Mucosa of gallbladder (tissue), 1 donor: Measurements from ENCODE around the gene CDIP1. TPM values are rescaled to one million over a fixed set of nuclear protein-coding genes. Genes with fewer than 3 reads are reported as not detected.

Experiments
- DNase-seq: peaks from one replicate; pipeline ENCODE4 v3.0.0-alpha.2; 2020; ENCODE audit warnings: low spot score
- total RNA-seq: library from RNA; stranded (reverse); gene quantifications from one replicate; pipeline ENCODE4 v1.2.1, GENCODE V29; 2021
- donor health status: DM: no; HTN: no; CAD: no.

Gene CDIP1
- total RNA-seq, 1 donor from 2014 or later = 38.7 TPM

DNA sequence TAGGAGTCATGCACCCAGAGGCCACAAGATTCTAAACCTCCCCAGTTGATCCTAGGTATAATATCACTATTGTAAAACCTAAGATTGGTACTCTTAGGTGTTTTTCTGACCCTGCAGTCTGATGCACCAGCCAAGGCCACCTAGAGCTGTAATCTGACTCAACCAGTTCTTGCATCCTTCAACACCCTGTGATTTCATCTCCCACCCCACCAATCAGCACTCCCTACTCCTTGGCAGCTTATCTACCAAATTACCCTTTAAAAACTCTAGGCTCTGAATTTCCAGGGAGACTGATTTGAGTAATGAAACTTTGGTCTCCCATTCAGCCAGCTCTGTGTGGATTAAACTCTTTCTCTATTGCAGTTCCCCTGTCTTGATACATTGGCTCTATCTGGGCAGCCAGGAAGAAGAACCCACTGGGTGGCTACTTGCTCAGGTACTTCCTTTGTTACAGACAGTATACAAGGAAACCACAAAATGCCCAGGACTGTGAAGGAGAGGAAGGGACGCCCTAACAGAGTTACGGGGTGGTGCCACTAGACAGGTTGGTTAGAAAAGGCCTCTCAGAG lies 1.2 kb upstream of the CDIP1 start:
- DNase-seq = no peak

DNA sequence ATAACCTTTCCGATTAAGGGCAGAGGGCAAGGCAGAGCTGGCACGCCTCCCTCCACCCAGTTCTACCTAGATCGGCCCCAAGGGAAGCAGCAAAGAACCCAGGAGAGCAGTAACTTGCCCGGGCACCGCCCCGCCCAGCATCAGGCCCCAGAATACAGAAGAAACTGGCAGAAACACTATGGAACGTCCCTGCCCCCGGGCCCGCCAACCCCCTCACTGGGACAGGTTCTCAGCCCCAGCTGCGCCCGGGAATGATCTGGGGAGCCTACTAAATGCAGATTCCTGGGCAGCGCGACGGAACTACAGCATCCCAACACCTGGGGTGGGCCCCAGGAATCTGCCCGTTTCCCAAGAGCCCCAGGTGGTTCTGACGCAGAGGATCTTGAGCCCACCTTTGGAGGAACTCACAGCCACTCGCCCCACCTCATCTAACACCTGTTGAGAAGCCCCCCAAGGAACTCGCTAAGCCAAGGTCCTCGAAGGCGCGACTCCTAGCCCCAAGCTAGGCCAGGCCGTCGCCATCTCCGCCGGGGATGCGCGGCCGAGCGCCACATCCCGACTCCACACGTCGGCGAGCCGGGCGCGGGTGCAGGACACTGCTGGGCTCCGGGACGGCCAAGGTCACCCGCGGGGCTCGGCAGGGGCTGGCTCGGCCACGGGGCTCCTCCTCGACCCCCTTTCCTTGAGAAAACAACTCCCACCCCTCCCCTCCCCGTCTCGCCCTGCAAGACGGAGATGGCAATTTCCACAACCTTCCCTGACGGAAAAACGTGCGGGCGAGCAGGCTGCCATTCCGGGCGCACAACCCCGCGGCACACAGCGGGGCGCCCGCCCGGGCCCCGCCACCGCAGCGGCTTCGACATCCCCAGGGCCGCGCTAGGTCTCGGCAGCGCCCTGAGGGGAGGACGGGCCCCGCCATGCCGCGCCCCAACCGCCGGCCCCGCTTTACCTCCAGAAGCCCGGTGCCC lies 913 bp downstream of the CDIP1 start:
- no peak for DNase-seq

DNA sequence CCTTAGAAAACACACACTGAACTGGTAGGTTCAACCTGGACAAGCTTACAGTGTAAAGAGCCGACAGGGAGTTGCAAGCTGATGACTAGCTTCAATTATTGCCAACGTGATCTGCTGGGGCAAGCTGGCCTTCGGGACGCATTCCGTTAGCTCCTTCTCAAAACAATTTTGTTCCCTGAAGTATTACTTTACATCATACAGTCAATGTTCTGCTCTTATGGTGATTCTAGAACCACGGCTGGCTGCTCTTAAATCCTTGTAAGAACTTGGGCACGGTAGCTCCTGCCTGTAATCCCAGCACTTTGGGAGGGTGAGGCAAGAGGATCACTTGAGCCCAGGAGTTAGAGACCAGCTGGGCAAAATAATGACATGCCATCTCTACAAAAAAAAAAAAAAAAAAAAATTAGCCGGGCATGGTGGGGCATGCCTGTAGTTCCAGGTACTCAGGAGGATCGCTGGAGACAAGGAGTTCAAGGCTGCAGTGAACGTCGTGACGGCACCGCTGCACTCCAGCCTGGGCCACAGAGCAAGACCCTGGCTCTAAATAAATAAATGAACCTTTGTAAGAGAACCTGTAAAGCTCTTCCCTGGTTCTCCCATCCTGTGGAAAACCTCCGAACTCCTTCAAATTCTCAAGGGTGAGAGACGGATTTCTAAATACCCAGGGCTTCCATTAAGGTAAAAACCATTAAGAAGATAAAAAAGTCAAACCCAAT lies 2.0 kb downstream of the CDIP1 start:
- DNase-seq = no peak

DNA sequence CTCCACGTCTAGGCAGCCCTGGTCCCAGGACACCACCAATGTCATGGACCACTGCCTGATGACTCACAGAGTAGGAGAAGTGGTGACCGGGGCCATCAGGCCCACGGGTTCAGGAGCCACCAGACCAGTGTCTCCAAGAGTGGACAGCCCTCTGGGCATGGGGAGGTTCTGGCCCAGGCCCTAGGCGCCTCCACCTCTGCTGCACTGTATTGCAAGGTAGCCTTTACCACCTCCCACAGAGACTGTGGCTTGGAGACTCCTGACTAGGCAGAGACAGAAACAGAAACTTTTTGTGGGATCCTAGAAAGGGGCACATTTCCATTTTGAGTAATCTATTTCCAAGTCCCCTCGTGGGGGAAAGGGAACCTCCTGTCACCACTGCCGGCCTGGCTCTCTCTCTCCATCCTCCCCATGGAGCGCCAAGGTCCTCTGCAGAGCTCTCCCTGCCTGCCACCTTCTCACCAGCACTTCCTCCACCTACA lies 2.9 kb downstream of the CDIP1 start:
- DNase-seq = no peak

DNA sequence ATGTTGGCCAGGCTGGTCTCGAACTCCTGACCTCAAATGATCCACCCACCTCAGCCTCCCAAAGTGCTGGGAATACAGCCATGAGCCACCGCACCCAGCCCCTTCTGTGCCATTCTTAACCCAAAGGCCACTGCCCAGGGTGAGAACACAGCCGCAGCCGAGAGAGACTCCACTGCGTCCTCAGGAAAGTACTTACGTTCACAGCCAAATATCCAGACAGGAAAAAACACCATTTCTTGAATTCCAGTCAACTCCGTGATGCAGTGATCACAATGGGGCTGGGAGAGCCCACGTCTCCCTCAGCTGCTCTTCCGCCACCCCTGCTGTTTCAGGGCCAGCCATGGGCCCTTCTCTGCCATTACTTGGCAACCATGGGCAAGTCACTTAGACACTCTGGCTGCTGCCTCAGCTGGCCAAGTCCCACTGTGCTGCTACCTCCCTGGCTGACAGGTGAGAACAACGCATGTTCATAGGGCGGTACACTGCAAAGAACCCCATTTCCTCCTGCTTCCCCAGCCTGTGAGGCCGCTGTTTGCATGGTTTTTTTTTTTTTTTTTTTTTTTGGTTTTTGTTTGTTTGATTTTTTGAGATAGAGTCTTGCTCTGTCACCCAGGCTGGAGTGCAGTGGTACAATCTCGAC lies 4.3 kb downstream of the CDIP1 start:
- DNase-seq = no peak

DNA sequence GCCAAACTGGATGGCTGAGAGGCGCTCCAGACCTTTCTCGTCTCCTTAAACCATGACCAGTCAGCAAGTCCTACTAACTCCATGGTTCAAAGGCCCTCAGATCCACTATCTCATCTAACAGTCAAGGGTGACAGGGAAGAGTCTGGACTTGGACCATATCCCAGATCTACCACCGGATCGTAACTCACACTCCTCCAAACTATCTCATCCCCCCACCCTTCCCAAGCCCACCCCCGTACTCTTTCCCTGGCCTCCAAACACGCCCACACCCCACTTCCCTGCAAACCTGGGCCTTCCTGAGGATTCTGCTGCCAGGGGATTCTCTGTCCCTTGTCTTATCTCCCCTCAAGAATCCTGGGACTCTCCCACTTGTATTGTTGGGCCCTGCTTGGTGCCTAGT lies 5.1 kb downstream of the CDIP1 start:
- DNase-seq = no peak

DNA sequence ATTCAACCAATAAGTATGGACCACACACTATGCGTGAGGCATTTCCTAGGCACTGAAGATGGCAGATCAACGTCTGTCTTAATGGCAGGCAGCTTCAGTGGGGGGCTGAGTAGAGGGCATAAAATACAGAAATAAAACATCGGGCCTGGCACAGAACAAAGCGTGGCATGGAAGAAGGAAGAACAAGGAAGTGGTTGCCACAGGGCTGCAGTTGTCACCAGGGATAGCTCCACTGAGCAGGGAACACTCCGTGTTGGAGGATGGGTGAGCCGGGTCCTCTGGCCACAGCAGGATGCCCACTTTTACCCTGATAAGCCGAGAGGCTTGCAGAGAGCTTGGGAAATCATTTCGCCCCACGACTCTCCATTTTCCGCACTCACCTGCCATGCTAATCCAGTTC lies 6.3 kb downstream of the CDIP1 start:
- DNase-seq = no peak

DNA sequence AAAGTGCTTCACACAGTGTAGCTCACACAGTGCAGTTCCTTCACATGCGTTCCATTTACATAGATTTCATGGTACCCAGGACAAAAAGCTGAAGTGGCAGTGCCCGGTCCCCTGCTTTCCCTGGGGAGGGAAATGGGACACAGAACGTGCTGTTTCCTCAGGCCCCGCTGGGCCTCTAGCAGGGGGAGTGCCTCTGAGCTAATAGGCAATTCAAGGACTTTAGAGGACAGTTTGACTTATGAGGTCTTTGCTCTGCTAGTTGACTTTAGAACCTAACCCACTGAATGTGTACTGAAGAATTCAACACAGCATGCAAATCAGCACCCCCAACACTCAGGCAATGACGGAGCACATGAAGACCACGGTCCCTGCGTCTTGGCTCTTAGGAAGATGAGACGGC lies 6.8 kb downstream of the CDIP1 start:
- no peak for DNase-seq

DNA sequence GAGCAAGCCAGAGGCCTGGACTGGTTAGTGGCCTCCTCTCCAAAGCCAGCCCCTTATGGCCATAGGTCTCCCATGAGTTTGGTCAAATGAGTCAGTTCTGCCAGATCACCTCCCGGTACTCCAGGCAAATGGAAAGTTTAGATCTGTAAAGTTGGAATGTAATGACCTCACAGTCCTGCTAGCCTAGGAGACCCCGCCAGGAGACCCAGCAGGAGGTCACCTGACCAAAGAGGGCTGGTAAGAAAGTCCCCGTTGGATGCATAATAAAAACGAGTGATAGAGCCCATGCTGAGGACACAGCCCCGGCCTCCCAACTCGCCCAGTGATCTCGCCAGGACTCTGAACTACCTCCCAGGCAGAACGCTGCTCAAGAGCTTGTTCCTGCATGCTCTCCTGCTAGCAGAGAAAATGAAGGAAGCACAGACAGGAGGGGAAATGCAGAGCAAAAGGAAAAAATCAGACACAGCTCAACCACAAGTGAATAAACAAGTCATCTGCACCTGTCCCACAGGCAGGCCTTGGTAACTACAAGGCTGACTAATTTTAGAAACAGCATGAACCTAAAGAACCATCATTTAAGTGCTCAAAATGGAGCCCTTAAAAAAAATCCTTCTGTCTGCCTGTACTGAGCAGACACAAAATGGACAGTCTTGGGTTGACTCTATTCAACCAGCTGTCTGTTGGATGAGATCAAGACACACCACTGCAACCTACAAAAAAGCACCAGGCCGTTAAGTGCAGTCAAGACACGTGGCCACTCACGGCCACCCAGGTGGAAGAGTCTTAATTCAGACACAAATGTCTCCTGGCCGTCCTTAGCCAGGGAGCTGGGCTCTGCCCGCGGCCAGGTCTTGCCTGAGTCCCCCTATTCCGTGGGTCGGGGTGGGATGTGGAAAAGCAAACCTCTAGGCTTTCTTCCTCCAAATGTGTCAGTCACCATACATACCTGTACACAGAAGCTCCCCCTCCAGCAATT lies 9.2 kb downstream of the CDIP1 start:
- DNase-seq = no peak

DNA sequence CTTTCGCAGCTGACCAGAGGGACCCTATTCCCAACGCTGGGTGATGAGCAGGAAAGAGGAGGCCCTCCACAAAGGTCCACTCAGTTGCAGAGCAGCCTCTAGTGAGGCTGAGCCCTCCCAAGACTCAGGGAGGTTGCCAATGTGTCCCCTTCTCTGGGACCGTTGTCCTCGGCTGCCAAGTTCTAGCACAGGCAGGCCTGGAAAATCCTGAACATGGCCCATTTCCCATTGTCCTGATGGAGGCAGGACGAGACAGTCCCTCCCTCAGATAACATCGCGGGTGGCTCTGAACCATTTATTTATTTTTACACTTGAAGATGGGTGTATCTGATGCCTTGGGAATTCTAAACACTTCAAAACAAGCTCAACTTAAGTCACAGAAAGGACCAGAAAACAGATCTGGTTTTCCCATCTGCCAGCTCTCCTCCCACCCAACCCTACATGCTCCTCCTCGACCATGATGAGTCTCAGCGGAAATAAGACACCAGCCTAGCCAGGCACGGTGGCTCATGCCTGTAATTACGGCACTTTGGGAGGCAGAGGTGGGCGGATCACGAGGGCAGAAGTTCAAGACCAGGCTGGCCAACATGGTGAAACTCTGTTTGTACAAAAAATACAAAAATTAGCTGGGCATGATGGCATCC lies 12.8 kb downstream of the CDIP1 start:
- no peak for DNase-seq

DNA sequence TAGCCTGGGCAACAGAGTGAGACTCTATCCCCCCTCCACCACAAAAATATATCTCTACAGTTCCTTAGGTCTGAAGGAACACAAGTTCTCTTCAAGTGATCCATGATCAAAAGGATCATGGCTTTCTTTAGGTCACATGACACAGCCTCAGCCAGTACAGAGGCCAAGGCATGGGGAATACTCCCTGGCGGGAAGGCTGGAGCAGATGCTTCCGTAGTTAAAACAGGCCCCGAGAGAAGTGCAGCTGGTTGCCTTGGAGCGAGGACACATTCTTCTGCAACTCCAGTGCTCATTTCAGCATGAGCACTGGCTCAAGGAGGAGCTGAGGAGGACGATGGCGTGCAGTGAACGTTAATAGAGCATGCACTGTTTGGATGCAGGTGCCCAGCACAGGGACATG lies 13.5 kb downstream of the CDIP1 start:
- no peak for DNase-seq

DNA sequence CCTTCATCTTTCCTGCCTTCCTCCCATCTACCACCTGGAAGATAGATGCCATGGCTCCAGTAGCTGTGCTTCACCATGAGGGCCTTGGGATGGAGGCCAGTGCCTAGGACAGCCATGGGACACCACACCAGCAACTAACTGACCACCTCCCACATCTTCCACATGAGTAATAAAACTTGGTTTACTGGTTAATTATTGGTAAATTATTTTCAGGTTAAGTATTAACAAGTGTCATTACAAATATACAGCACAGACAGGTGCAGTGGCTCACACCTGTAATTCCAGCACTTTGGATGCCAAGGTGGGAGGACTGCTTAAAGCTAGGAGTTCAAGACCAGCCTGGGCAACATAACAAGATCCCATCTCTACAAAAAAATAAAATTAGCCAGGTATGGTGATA lies 14.0 kb downstream of the CDIP1 start:
- no peak for DNase-seq

DNA sequence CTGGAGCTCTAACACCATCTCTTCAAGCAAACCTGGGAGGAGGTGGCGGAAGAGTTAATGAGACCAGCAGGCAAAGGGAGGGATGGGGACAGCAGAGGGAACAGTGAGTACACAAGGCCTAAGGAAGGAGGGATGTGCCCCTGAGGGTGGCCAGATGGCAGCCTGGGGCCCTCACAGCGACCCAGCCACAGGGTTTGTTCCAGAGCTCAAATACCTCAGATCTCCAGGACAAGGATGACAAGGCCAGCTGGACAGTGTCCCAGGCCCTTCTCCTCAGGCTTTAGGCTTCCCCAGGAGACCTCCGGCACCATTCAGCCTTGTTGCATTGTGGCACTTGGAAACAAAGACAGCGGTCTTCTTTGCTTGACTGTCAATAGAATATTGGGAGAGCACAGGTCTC lies 14.9 kb downstream of the CDIP1 start:
- DNase-seq = no peak

DNA sequence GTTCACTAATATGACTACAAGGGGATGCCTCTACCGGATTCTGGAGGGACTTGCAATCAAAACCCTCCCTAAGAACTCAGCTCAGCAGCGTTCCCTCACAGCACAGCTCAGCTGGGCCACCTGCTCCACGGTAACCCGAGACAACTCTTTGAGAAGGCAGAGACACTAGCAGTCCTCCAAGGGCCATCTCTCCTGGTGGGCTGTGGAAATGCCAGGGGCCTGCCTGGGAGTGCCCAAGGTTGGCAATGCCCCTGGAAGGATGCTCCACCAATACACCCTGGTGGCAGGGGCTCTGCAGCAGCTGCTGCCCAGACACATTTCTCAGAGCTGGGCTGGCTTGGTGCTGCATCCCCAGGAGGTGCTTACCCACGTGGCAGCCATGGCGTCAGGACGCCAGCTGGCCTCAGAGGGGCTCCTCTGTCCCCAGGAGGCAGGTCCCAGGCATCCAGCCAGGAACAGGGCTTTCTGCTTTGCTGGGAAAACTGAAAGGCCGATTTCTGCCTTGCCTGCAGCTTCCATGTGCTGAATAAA lies 16.5 kb downstream of the CDIP1 start:
- no peak for DNase-seq

DNA sequence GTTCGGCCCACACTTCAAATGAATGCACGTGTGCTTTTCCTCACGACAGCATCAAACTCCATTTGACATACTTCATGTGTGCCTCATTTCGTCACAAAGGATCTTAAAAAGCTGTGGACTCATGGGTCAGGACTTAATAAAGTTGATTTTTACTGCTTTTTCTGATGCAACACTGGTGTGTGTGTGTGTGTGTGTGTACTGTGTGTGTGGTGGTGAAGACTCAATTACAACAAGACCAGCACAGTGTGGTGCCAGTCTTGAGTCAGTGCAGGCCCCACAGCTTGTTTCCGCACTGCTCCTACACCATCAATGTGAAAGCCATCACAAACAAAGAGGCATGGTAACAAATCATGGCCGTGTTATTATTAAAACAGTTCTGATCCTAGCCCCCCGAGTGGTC lies 17.7 kb downstream of the CDIP1 start:
- DNase-seq = no peak

DNA sequence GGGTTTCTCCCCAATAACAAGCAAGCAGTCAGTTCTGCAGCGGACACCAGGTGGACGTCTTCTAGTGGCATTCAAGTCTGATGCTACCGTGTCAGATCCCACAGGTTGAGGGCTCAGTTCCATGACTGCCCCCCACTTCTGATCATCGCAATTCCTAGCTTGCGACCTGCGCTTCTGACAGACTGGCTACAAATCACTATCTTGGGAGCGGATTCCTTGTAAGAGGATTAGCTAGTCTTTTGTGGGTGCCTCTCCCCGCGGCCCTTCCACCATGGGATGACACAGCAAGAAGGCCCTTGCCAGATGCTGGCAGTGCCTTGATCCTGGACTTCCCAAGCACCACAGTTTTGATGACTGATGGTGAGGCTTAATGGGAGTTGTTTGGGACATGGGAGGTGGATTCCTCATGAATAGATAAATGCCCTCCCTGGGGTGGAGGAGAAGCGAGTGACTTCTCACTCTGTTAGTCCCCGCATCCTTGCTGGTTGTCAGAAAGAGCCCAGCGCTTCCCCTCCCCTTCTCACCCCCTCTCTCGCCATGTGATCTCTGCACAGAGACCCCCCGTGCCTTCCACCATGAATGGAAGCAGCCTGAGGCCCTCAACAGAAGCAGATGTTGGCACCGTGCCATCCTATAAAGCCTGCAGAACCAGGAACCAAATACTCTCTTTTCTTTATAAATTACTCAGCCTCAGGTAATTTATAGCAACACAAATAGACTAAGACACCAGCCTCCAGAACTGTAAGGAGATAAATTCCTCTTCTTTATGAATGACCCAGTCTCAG lies 19.1 kb downstream of the CDIP1 start:
- no peak for DNase-seq

DNA sequence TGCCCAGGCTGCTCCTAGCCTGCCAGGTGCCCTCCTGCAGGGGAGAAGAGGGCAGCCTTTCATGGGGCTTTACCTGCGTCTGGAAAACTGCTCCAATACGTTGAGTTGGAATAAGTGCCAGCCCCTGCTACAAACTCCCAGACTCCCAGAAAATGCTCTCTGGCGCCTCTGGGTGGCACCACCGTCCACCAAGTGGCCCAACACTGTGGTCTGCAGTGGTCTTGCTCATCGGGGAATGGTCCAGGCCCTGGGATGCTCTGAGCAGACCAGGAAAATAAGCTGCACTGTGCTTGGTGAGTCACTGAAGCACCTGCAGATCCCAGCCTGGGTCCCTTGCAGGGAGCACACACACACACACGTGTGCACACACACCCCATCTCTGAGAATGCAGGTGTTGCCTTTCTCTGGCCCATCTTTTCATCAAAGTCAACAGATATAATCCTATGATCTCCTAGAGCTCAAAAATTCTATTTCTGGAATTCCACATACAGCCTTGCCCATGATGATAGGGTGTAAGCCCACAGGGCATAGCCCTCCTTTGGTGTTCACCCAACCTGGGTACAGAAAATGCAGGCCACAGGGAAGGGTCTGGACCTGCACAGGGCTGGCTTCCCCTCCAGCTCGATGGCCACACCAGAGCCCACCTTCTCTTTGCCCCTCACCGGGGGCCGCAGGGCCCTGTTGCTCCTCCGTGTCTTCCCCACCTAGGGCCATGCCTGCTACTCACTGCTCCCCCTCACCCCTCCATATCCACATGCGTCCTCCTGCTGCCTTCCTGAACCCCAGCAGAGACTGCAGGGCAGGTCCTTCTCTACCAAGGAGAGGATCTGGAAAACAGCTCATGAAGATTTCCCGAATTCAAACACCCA lies 20.5 kb downstream of the CDIP1 start:
- no peak for DNase-seq

DNA sequence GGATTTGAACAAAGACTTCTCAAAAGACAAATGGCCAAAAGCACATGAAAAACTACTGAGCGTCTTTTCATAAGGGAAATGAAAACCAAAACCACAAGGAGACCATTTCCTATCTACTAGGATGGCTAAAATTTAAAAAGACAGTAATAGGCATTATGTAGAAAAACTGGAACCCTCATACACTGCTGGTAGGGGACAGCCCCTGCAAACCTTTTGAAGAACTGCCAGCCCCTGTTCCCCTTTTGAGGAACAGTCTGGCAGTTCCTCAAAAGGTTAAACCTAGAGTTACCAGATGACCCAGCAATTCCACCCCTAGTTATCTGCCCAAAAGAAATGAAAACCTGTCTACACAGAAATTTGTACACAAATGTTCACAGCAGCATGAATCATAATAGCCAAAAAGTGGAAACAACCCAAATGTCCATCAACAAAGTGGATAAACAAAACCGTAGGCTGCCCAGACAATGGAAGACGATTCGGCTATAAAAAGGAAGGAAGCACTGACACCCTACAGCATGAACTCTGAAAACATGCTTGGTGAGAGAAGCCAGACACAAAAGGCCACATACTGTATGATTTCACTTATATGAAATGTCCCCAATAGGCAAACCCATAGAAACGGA lies 22.9 kb downstream of the CDIP1 start:
- no peak for DNase-seq
